GM13976 (cell line): ENCODE data around the gene AGTPBP1.

ENCODE experiments used
- DNase-seq: peaks from one replicate; pipeline ENCODE4 v3.0.0; 2012; ENCODE audit warnings: low spot score
- CTCF ChIP-seq: IDR thresholded peaks from 2 replicates; pipeline ENCODE4 v1.5.1; 2012; ENCODE audit warnings: borderline replicate concordance, mild to moderate bottlenecking; ENCODE audit not compliant: insufficient read depth; ENCODE audit errors: extremely low read depth, missing control alignments, control extremely low read depth
- in situ Hi-C: fragments of 300-500 bp; cut with MboI; formaldehyde crosslinking; loops from one replicate; pipeline ENCODE4 v1.12.0; 2022; ENCODE audit warnings: low sequenced_read_pairs, mixed read lengths, inconsistent platforms; ENCODE audit not compliant: unreplicated experiment

The AGTPBP1 gene

GRCh38 chr9:85716031-85716877, 25.5 kb downstream of the AGTPBP1 start:
- peak; percentile 22 for TF ChIP-seq CTCF
- in situ Hi-C loops: no loop called here
- peak; percentile 39 for DNase-seq

- in situ Hi-C loops: no loop called here
- no peak for DNase-seq
- no peak for TF ChIP-seq CTCF
These were observed 26.2 kb downstream of the AGTPBP1 start for GRCh38 chr9:85715587-85715986.

- DNase-seq: no peak
- no peak for TF ChIP-seq CTCF
- in situ Hi-C loops: no loop called here
These were observed 27.9 kb downstream of the AGTPBP1 start for GRCh38 chr9:85713897-85714296.

GRCh38 chr9:85704744-85705143, 37.0 kb downstream of the AGTPBP1 start:
- in situ Hi-C loops: no loop called here
- no peak for TF ChIP-seq CTCF
- DNase-seq: no peak

- no peak for TF ChIP-seq CTCF
- DNase-seq: no peak
- in situ Hi-C loops: no loop called here
These were observed 38.4 kb downstream of the AGTPBP1 start for GRCh38 chr9:85703398-85703797.

- DNase-seq: no peak
- no peak for TF ChIP-seq CTCF
- in situ Hi-C loops: no loop called here
These were observed 38.9 kb downstream of the AGTPBP1 start for GRCh38 chr9:85702726-85703289.

- no peak for TF ChIP-seq CTCF
- DNase-seq: no peak
- in situ Hi-C loops: no loop called here
These were observed 39.6 kb downstream of the AGTPBP1 start for GRCh38 chr9:85702191-85702590.
